Measurements from ENCODE around the gene SH3RF1. TPM values are rescaled to one million over a fixed set of nuclear protein-coding genes. Genes with fewer than 3 reads are reported as not detected.

The SH3RF1 gene
- total and polyA plus RNA-seq, 8 donors: 3.4 to 47.8 (median 18.9) TPM

DNA sequence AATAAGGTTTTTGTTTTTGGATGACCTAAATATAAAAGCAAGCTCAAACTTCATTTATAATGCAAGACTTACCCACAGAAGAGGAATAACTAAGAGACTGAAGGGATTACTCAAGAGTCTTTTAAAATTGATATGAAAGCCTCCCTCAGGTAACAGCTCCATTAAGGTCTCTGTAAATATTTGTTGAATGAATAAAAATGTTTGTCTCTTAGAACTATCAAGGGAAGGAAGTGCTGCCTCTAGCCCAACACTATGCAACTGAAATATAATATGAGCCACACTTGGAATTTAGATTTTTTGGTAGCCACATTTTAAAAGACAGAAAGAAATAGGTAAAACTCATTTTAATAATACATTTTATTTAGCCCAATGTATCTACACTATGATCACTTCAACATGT lies 127.8 kb downstream of the SH3RF1 start:
- intact Hi-C loops (cut with DNase I; ENCODE audit: low total_unique reads): no loop called here
- H3K4me1 ChIP-seq: peaks cover 0 to 14% (median 6%) of the 10 kb centered on the region in 4 donors
- H3K4me3 ChIP-seq: no peak overlapping the region
- DNase-seq: no peak
- H3K27ac ChIP-seq: no peak overlapping the region
- TF ChIP-seq POLR2A (IDR thresholded peaks at IDR 0.05) (no peak), POLR2AphosphoS5 (IDR thresholded peaks at IDR 0.05) (no peak), EP300 (IDR thresholded peaks at IDR 0.05) (no peak)
- TF ChIP-seq, protein P1, sequence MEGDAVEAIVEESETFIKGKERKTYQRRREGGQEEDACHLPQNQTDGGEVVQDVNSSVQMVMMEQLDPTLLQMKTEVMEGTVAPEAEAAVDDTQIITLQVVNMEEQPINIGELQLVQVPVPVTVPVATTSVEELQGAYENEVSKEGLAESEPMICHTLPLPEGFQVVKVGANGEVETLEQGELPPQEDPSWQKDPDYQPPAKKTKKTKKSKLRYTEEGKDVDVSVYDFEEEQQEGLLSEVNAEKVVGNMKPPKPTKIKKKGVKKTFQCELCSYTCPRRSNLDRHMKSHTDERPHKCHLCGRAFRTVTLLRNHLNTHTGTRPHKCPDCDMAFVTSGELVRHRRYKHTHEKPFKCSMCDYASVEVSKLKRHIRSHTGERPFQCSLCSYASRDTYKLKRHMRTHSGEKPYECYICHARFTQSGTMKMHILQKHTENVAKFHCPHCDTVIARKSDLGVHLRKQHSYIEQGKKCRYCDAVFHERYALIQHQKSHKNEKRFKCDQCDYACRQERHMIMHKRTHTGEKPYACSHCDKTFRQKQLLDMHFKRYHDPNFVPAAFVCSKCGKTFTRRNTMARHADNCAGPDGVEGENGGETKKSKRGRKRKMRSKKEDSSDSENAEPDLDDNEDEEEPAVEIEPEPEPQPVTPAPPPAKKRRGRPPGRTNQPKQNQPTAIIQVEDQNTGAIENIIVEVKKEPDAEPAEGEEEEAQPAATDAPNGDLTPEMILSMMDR (IDR thresholded peaks at IDR 0.05): no peak
- H3K27me3 ChIP-seq: no peaks in the 10 kb centered on the region
- no peaks in the 10 kb centered on the region for H3K9me3 ChIP-seq
- peaks cover 0 to 13% (median 5%) of the 10 kb centered on the region in 4 donors for H3K36me3 ChIP-seq

DNA sequence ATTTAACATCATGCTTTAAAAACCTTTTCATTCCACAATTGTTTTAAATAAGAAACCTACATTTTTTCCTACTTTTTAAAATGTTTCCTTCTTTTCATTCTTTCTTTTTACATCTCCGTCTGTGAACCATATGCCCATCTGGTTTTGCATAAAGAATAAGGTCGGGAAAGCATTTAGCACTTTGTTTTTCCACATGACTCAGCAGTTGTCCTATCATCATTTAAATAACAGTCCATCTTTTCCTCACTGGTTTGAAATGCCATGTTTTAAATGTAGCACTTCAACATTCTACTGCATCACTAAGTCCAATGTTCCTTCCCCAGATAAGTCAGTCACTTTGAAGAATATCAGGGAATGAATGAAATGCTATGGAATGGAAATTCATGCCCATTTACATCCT lies 128.4 kb downstream of the SH3RF1 start:
- Histone ChIP-seq H3K9me3 (no peaks in the 10 kb centered on the region), H3K4me1 (peaks cover 0 to 19% (median 7%) of the 10 kb centered on the region in 4 donors), H3K27ac (no peak overlapping the region), H3K36me3 (peaks cover 0 to 13% (median 5%) of the 10 kb centered on the region in 4 donors), H3K4me3 (no peak overlapping the region), H3K27me3 (no peaks in the 10 kb centered on the region)
- DNase-seq: no peak
- TF ChIP-seq, protein P1 (IDR thresholded peaks at IDR 0.05): no peak
- no peak for TF ChIP-seq EP300 (IDR thresholded peaks at IDR 0.05)
- TF ChIP-seq POLR2A (IDR thresholded peaks at IDR 0.05): no peak
- no peak for TF ChIP-seq POLR2AphosphoS5 (IDR thresholded peaks at IDR 0.05)
- 64 to 86% (median 81%) methylated on average over 2 of the region's 2 CpGs for WGBS, 5 donors
- intact Hi-C loops (cut with DNase I; ENCODE audit: low total_unique reads): no loop called here

DNA sequence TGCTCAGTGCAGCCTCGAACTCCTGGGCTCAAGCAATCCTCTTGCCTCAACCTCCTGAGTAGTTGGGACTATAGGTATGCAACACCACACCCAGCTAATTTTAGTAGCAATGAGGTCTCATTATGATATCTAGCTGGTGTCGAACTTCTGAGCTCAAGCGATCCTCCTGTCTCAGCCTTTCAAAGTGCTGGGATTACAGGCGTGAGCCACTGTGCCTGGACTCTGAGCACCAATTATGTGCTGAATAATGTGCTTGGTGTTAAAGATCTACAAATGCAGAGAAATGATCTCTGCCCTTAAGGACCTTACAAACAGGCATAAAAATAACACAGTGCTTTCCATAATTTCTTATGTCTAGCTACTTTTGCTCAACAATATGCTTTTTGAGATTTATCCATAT lies 131.7 kb downstream of the SH3RF1 start:
- Histone ChIP-seq H3K9me3 (no peaks in the 10 kb centered on the region), H3K36me3 (peaks cover 4 to 31% (median 23%) of the 10 kb centered on the region in 4 donors), H3K27ac (no peak overlapping the region), H3K4me1 (peaks cover 13 to 49% (median 31%) of the 10 kb centered on the region in 4 donors), H3K4me3 (no peak overlapping the region), H3K27me3 (no peaks in the 10 kb centered on the region)
- WGBS, 5 donors: 94 to 98% (median 96%) methylated on average over 4 of the region's 4 CpGs
- no peak for DNase-seq
- TF ChIP-seq POLR2AphosphoS5 (IDR thresholded peaks at IDR 0.05) (no peak), EP300 (IDR thresholded peaks at IDR 0.05) (no peak), POLR2A (IDR thresholded peaks at IDR 0.05) (no peak)
- TF ChIP-seq, protein P1 (IDR thresholded peaks at IDR 0.05): no peak
- intact Hi-C loops (cut with DNase I; ENCODE audit: low total_unique reads): no loop called here

DNA sequence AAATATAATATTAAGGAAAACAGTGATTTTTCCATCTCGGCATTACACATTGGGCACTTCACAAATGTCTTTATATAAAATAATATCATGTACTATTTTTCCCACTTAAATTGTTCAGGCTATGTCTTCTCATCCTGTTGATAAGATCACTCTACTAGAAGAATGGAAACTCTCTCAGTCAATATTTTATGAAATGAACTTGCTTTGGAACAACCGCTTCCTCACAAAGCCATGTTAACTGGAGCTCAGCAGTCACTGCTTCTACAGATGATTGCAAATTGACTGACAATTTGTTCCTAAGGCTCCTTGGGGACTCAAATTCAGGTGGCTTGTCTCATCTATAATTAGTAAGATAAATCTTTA lies 133.2 kb downstream of the SH3RF1 start:
- H3K36me3 ChIP-seq: peaks cover 4 to 37% (median 35%) of the 10 kb centered on the region in 4 donors
- peaks cover 16 to 49% (median 32%) of the 10 kb centered on the region in 4 donors for H3K4me1 ChIP-seq
- H3K9me3 ChIP-seq: no peaks in the 10 kb centered on the region
- H3K4me3 ChIP-seq: no peak overlapping the region
- H3K27me3 ChIP-seq: no peaks in the 10 kb centered on the region
- TF ChIP-seq POLR2A (IDR thresholded peaks at IDR 0.05) (no peak), EP300 (IDR thresholded peaks at IDR 0.05) (no peak), POLR2AphosphoS5 (IDR thresholded peaks at IDR 0.05) (no peak)
- TF ChIP-seq, protein P1 (IDR thresholded peaks at IDR 0.05): no peak
- intact Hi-C loops (cut with DNase I; ENCODE audit: low total_unique reads): no loop called here
- peak overlapping the region in 2 of 5 donors; percentile 4 to 15 for H3K27ac ChIP-seq
- DNase-seq: no peak
- WGBS, 5 donors: 67 to 85% (median 71%) methylated on average over 2 of the region's 2 CpGs
